ENCODE data around the gene GNB3.

- TF ChIP-seq CTCF (IDR thresholded peaks at IDR 0.05) (no peak), POLR2AphosphoS5 (IDR thresholded peaks at IDR 0.05) (no peak)
Measured at GRCh38 chr12:6799147-6799546, 41.6 kb upstream of the GNB3 start.

Measured in stomach (tissue), 4 donors.